ENCODE measurements around the gene TRIM63. TPM values are rescaled to one million over a fixed set of nuclear protein-coding genes. Genes with fewer than 3 reads are reported as not detected.

TRIM63 gene
- total RNA-seq, 6 donors from 2014 or later, result 0.26 to 0.61 (median 0.34) TPM; not detected in 3

DNA sequence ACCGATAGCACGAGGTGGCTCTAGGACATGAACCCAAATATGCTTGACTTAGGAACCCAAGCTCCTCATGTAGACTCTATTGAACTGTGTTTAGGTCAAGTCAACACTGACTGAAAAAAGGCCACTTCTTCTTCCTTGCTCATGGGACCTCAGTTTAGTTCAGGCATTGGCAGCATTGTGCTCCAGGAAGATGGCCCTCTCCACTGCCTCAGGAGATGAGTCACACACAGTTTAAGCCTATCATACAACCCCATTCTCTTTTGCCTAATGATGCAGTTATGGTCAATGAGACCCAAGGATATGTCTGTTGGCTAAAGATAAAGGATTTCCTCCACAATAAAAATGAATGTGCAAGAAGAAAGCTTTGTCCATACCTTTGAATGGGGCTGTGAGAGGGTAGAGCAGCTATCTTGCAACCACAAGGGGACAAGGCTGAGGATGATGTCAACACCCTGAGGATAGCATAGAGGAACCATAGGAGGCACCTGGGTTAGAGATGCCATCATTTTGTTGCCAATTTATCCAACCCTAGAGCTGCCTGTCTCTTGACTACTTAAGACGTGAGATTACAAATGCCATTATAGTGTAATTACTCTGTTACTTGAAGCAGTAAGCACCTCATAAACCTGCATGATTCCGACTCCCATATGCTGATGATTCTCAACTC, 3.0 kb upstream of the TRIM63 start:
- TF ChIP-seq POLR2AphosphoS5 (IDR thresholded peaks at IDR 0.05), result no peak
- TF ChIP-seq, protein P1, sequence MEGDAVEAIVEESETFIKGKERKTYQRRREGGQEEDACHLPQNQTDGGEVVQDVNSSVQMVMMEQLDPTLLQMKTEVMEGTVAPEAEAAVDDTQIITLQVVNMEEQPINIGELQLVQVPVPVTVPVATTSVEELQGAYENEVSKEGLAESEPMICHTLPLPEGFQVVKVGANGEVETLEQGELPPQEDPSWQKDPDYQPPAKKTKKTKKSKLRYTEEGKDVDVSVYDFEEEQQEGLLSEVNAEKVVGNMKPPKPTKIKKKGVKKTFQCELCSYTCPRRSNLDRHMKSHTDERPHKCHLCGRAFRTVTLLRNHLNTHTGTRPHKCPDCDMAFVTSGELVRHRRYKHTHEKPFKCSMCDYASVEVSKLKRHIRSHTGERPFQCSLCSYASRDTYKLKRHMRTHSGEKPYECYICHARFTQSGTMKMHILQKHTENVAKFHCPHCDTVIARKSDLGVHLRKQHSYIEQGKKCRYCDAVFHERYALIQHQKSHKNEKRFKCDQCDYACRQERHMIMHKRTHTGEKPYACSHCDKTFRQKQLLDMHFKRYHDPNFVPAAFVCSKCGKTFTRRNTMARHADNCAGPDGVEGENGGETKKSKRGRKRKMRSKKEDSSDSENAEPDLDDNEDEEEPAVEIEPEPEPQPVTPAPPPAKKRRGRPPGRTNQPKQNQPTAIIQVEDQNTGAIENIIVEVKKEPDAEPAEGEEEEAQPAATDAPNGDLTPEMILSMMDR (IDR thresholded peaks at IDR 0.05), result no peak
- TF ChIP-seq EP300 (IDR thresholded peaks at IDR 0.05), result no peak
- no peak for TF ChIP-seq POLR2A (IDR thresholded peaks at IDR 0.05)
- no peaks in the 10 kb centered on the region for H3K4me1 ChIP-seq
- no peaks in the 10 kb centered on the region for H3K27me3 ChIP-seq
- 88 to 97% methylated on average over 4 of the region's 4 CpGs for WGBS, 2 donors
- no peak for DNase-seq
- no peak overlapping the region for H3K4me3 ChIP-seq
- H3K27ac ChIP-seq, result no peak overlapping the region
- ATAC-seq (ENCODE audit: low FRiP score in 2 of 2), result no peak
- H3K36me3 ChIP-seq, result no peaks in the 10 kb centered on the region
- H3K9me3 ChIP-seq, result no peaks in the 10 kb centered on the region

DNA sequence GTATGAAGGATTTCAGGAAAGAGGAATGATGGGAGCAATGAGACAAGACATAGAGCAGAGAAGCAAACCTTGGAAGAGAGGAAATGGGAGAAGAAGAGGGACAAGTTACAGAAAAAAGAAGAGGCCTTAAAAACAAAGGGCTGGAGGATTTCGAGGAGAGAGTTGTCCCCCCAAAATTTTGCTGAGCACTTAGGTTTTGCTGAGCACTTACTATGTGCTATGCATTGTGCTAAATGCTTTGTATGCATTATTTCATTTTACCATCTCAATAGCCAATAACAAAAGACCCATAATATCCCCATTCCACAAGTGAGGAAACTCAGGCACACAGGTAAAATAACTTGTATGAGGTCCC, 2.5 kb upstream of the TRIM63 start:
- ATAC-seq (ENCODE audit: low FRiP score in 2 of 2), result no peak
- WGBS, 2 donors, result 71 to 93% methylated on average over 1 of the region's 1 CpG
- DNase-seq, result no peak
- H3K4me3 ChIP-seq, result no peak overlapping the region
- H3K27ac ChIP-seq, result no peak overlapping the region
- no peaks in the 10 kb centered on the region for H3K36me3 ChIP-seq
- H3K4me1 ChIP-seq, result no peaks in the 10 kb centered on the region
- no peak for TF ChIP-seq POLR2AphosphoS5 (IDR thresholded peaks at IDR 0.05)
- TF ChIP-seq POLR2A (IDR thresholded peaks at IDR 0.05), result no peak
- TF ChIP-seq EP300 (IDR thresholded peaks at IDR 0.05), result no peak
- TF ChIP-seq, protein P1 (IDR thresholded peaks at IDR 0.05), result no peak
- no peaks in the 10 kb centered on the region for H3K9me3 ChIP-seq
- H3K27me3 ChIP-seq, result no peaks in the 10 kb centered on the region

DNA sequence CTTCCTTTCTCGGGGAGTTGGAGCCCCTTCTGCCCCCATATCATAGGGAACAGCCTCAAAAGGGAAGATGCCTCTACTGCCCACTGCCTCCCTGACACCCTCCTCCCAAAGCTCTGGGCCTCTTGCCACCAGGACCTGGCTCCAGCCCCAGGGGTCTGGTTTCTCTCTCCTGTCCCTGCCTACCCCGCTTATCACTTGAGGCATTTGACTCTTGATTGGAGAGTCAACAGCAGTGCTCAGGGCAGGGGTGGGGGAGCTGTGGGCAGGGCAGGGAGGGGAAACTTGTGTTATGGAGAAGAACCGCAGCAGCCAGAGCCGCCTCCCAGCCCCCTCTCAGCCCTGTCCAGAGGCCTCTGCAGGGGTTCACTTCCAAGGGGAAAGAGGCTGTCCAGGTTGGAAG, 573 bp downstream of the TRIM63 start:
- no peak overlapping the region for H3K27ac ChIP-seq
- TF ChIP-seq POLR2A (IDR thresholded peaks at IDR 0.05) (no peak), EP300 (IDR thresholded peaks at IDR 0.05) (no peak), POLR2AphosphoS5 (IDR thresholded peaks at IDR 0.05) (no peak)
- TF ChIP-seq, protein P1 (IDR thresholded peaks at IDR 0.05), result no peak
- no peaks in the 10 kb centered on the region for H3K36me3 ChIP-seq
- DNase-seq (no peak), ATAC-seq (ENCODE audit: low FRiP score in 2 of 2) (no peak)
- WGBS, 2 donors, result 51 to 61% methylated on average over 4 of the region's 4 CpGs
- H3K4me1 ChIP-seq, result no peaks in the 10 kb centered on the region
- no peaks in the 10 kb centered on the region for H3K27me3 ChIP-seq
- no peaks in the 10 kb centered on the region for H3K9me3 ChIP-seq
- no peak overlapping the region for H3K4me3 ChIP-seq

DNA sequence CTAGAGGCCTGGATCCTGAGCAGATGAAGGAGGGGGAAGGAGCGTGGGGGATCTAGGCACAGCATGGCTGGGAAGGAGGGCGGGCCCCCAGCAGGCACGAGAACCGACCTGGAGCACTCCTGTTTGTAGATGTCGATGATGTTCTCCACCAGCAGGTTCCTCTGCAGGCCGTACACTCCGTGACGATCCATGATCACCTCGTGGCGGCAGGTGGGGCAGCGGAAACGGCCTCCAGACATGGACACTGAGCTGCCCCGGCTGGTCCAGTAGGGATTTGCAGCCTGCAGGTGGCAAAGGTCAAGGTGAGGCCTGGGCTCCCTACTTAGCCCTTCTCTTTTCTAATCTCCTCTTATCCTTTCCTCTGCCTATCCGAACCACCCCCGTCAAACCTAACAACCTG, 1.3 kb downstream of the TRIM63 start:
- DNase-seq (no peak), ATAC-seq (ENCODE audit: low FRiP score in 2 of 2) (no peak)
- no peak overlapping the region for H3K4me3 ChIP-seq
- H3K36me3 ChIP-seq, result no peaks in the 10 kb centered on the region
- H3K27me3 ChIP-seq, result no peaks in the 10 kb centered on the region
- no peaks in the 10 kb centered on the region for H3K9me3 ChIP-seq
- WGBS, 2 donors, result 81 to 86% methylated on average over 12 to 15 of the region's 15 CpGs
- TF ChIP-seq POLR2A (IDR thresholded peaks at IDR 0.05), result no peak
- TF ChIP-seq POLR2AphosphoS5 (IDR thresholded peaks at IDR 0.05), result no peak
- TF ChIP-seq, protein P1 (IDR thresholded peaks at IDR 0.05), result no peak
- no peak for TF ChIP-seq EP300 (IDR thresholded peaks at IDR 0.05)
- H3K27ac ChIP-seq, result no peak overlapping the region
- no peaks in the 10 kb centered on the region for H3K4me1 ChIP-seq

DNA sequence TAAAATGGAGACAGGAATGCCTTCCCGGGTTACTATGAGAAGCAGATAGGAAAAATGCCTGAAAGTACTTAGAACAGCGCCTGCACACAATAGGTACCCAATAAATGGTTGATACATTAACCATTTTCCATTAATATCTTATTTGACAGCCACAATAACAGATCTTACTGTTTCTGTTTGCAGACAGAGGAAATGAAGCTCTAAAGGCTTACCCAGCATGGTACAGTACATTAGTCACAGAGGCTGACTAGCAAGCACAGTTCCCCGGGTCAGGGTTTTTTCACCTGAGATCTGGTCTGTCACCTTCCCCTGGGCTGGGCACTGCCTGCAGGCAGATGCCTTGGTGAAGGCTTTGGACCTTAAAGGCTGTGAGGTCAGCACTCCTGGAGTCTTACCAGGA, 2.9 kb downstream of the TRIM63 start:
- Histone ChIP-seq H3K27ac (no peak overlapping the region), H3K4me1 (no peaks in the 10 kb centered on the region), H3K27me3 (no peaks in the 10 kb centered on the region), H3K4me3 (no peak overlapping the region), H3K9me3 (no peaks in the 10 kb centered on the region), H3K36me3 (no peaks in the 10 kb centered on the region)
- ATAC-seq (ENCODE audit: low FRiP score in 2 of 2) (no peak), DNase-seq (no peak)
- TF ChIP-seq EP300 (IDR thresholded peaks at IDR 0.05) (no peak), POLR2A (IDR thresholded peaks at IDR 0.05) (no peak), POLR2AphosphoS5 (IDR thresholded peaks at IDR 0.05) (no peak)
- TF ChIP-seq, protein P1 (IDR thresholded peaks at IDR 0.05), result no peak
- WGBS, 2 donors, result 71 to 81% methylated on average over 3 of the region's 3 CpGs

Data from upper lobe of left lung (tissue), 6 donors.